Measurements from ENCODE around the gene CXCL9.

DNA sequence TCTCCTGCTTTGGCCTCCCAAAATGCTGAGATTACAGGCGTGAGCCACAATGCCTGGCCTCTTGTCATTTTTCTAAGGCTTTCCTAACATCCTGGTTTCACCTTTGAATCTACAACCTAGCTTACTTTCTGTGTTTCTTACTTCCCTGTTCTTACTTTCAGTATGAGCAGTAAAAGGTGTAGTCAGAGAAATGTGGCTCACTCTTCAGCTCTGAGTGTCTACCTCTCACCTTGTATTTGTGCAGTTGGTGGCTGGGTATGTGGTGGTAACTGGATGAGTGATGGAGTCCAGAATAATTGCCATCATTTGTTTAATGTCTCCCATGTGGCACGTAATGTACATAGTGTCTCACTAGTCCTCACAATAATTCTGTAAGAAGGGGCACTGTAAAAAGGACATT, 47.7 kb upstream of the CXCL9 start:
- TF ChIP-seq, protein P1, sequence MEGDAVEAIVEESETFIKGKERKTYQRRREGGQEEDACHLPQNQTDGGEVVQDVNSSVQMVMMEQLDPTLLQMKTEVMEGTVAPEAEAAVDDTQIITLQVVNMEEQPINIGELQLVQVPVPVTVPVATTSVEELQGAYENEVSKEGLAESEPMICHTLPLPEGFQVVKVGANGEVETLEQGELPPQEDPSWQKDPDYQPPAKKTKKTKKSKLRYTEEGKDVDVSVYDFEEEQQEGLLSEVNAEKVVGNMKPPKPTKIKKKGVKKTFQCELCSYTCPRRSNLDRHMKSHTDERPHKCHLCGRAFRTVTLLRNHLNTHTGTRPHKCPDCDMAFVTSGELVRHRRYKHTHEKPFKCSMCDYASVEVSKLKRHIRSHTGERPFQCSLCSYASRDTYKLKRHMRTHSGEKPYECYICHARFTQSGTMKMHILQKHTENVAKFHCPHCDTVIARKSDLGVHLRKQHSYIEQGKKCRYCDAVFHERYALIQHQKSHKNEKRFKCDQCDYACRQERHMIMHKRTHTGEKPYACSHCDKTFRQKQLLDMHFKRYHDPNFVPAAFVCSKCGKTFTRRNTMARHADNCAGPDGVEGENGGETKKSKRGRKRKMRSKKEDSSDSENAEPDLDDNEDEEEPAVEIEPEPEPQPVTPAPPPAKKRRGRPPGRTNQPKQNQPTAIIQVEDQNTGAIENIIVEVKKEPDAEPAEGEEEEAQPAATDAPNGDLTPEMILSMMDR (IDR thresholded peaks at IDR 0.05), result no peak
- TF ChIP-seq POLR2AphosphoS5 (IDR thresholded peaks at IDR 0.05) (no peak), EP300 (IDR thresholded peaks at IDR 0.05) (no peak)
